ENCODE data around the gene PDCD1. TPM values are rescaled to one million over a fixed set of nuclear protein-coding genes. Genes with fewer than 3 reads are reported as not detected.

The PDCD1 gene
- total and polyA plus RNA-seq, 12 donors = 1.3 to 14.2 (median 3.2) TPM

GRCh38 chr2:241874277-241874925 lies 15.7 kb upstream of the PDCD1 start:
- DNase-seq = peak in 1 of 2 donors; percentile 12
- Histone ChIP-seq H3K9me3 (peaks cover 0 to 4% (median 0%) of the 10 kb centered on the region in 11 donors), H3K4me3 (no peak overlapping the region), H3K27me3 (peaks cover 0 to 10% (median 0%) of the 10 kb centered on the region in 7 donors), H3K27ac (no peak overlapping the region), H3K4me1 (peaks cover 0 to 4% (median 0%) of the 10 kb centered on the region in 9 donors), H3K36me3 (no peaks in the 10 kb centered on the region)
- intact Hi-C loops (cut with DNase I) = loop anchor here in 3 of 10 donors (10.0 kb wide), 2 partner anchors 140 to 150 kb away; partner anchors contain the start of gene D2HGDH (in 2 of the 3)
- TF ChIP-seq, protein P1, sequence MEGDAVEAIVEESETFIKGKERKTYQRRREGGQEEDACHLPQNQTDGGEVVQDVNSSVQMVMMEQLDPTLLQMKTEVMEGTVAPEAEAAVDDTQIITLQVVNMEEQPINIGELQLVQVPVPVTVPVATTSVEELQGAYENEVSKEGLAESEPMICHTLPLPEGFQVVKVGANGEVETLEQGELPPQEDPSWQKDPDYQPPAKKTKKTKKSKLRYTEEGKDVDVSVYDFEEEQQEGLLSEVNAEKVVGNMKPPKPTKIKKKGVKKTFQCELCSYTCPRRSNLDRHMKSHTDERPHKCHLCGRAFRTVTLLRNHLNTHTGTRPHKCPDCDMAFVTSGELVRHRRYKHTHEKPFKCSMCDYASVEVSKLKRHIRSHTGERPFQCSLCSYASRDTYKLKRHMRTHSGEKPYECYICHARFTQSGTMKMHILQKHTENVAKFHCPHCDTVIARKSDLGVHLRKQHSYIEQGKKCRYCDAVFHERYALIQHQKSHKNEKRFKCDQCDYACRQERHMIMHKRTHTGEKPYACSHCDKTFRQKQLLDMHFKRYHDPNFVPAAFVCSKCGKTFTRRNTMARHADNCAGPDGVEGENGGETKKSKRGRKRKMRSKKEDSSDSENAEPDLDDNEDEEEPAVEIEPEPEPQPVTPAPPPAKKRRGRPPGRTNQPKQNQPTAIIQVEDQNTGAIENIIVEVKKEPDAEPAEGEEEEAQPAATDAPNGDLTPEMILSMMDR (IDR thresholded peaks at IDR 0.05) = no peak
- 94 to 96% methylated on average over 17 of the region's 17 CpGs for WGBS, 2 donors
- ATAC-seq = no peak

- ATAC-seq (no peak), DNase-seq (peak in 1 of 2 donors; percentile 7)
- 80 to 95% methylated on average over 7 of the region's 7 CpGs for WGBS, 2 donors
- Histone ChIP-seq H3K27me3 (peaks cover 0 to 10% (median 0%) of the 10 kb centered on the region in 7 donors), H3K36me3 (no peaks in the 10 kb centered on the region), H3K4me3 (no peak overlapping the region), H3K27ac (no peak overlapping the region), H3K4me1 (peaks cover 0 to 4% (median 0%) of the 10 kb centered on the region in 9 donors), H3K9me3 (peaks cover 0 to 4% (median 0%) of the 10 kb centered on the region in 11 donors)
- intact Hi-C loops (cut with DNase I) = loop anchor here in 3 of 10 donors (10.0 kb wide), 2 partner anchors 139 to 149 kb away; partner anchors contain the start of gene D2HGDH (in 2 of the 3)
- TF ChIP-seq, protein P1 (IDR thresholded peaks at IDR 0.05) = no peak
Observed at GRCh38 chr2:241873803-241874110, 15.1 kb upstream of the PDCD1 start.

- H3K9me3 ChIP-seq = peaks cover 0 to 4% (median 0%) of the 10 kb centered on the region in 11 donors
- intact Hi-C loops (cut with DNase I) = loop anchor here in 3 of 10 donors (10.0 kb wide), 2 partner anchors 138 to 148 kb away; partner anchors contain the start of gene D2HGDH (in 2 of the 3)
- 91 to 97% methylated on average over 21 to 54 of the region's 54 CpGs for WGBS, 2 donors
- DNase-seq (peak in 1 of 2 donors; percentile 13), ATAC-seq (no peak)
- TF ChIP-seq, protein P1 (IDR thresholded peaks at IDR 0.05) = no peak
- H3K36me3 ChIP-seq = no peaks in the 10 kb centered on the region
- H3K4me1 ChIP-seq = peaks cover 0 to 5% (median 0%) of the 10 kb centered on the region in 9 donors
- H3K27me3 ChIP-seq = peaks cover 0 to 10% (median 0%) of the 10 kb centered on the region in 7 donors
- no peak overlapping the region for H3K4me3 ChIP-seq
- H3K27ac ChIP-seq = no peak overlapping the region
Observed at GRCh38 chr2:241873081-241873802, 14.5 kb upstream of the PDCD1 start.

GRCh38 chr2:241872313-241872642 lies 13.6 kb upstream of the PDCD1 start:
- Histone ChIP-seq H3K27ac (no peak overlapping the region), H3K9me3 (peaks cover 0 to 4% (median 0%) of the 10 kb centered on the region in 11 donors), H3K27me3 (peaks cover under 1 to 16% (median 6%) of the 10 kb centered on the region in 7 donors), H3K4me1 (peaks cover 0 to 4% (median 0%) of the 10 kb centered on the region in 9 donors), H3K36me3 (no peaks in the 10 kb centered on the region), H3K4me3 (no peak overlapping the region)
- no peak for DNase-seq
- intact Hi-C loops (cut with DNase I) = loop anchor here in 3 of 10 donors (10.0 kb wide), 2 partner anchors 137 to 147 kb away; partner anchors contain the start of gene D2HGDH (in 2 of the 3)
- no peak for ATAC-seq
- WGBS, 2 donors = 77 to 87% methylated on average over 15 of the region's 15 CpGs
- TF ChIP-seq, protein P1 (IDR thresholded peaks at IDR 0.05) = no peak
